Heart left ventricle (tissue), 13 donors: ENCODE results near the gene TMEM30B.

Experiments
- POLR2A ChIP-seq, 2 donors: fragments of 450-650 bp; IDR thresholded peaks; one replicate each; pipeline ENCODE4 v1.6.1; 2017; ENCODE audit warnings: antibody characterized with exemption in 2 of 2, mild to moderate bottlenecking in 2 of 2, moderate library complexity in 2 of 2
- TF ChIP-seq, protein P1 (sequence below), 12 donors: fragments of 200-600 bp; sonication (generic) in 4 of 12; IDR thresholded peaks; one replicate each; pipeline versions ENCODE4 v1.5.0 to v1.8.0; 2018 to 2022; ENCODE audit warnings: antibody characterized with exemption in 12 of 12, mild to moderate bottlenecking in 5 of 12
- donor health status: ischemic (EF 13 %, LVEDD 7.1; RV severe dilation, severe dysfunction).
- donor health status: DM: no; HTN: yes; CAD: no.
- donor health status: DM: no; HTN: no; CAD: no.
- donor health status: ischemic (EF 25% LVEDD 6.9; RV normal size, moderate dysfunction).
- donor health status: ischemic (EF 25% LVEDD 5.7; RV mildly dilated, moderate dysfunction).
- donor health status: ischemic (EF 35%, LVEDD 5.7; RV mildly dilated, moderate dysfunction).
- donor health status: nonischemic (EF 11% LVEDD 7.7; RV severe dilation, severe dysfunction).
- donor health status: DM: yes; HTN: yes; CAD: no.
- donor health status: PGD.
- donor health status: ischemic (EF 29% LVEDD 5.4; RV normal size, mild dysfunction).
- donor health status: nonischemic (EF 23%, LVEDD 6.1; RV moderate dilation, normal function).

DNA sequence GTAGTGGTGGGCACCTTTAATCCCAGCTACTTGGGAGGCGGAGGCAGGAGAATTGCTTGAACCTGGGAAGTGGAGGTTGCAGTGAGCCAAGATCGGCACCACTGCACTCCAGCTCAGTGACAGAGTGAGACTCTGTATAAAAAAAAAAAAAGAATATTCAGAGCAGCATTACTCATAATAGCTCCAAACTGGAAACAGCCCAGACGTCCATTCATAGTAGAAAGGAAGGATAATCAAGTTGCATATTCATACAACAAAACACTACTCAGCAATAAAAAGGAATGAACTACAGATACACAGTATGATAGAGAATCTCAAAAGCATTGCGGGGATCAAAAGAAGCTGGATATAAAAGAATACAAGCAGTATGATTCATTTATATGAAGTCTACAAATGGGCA lies 19.1 kb downstream of the TMEM30B start:
- TF ChIP-seq, protein P1, sequence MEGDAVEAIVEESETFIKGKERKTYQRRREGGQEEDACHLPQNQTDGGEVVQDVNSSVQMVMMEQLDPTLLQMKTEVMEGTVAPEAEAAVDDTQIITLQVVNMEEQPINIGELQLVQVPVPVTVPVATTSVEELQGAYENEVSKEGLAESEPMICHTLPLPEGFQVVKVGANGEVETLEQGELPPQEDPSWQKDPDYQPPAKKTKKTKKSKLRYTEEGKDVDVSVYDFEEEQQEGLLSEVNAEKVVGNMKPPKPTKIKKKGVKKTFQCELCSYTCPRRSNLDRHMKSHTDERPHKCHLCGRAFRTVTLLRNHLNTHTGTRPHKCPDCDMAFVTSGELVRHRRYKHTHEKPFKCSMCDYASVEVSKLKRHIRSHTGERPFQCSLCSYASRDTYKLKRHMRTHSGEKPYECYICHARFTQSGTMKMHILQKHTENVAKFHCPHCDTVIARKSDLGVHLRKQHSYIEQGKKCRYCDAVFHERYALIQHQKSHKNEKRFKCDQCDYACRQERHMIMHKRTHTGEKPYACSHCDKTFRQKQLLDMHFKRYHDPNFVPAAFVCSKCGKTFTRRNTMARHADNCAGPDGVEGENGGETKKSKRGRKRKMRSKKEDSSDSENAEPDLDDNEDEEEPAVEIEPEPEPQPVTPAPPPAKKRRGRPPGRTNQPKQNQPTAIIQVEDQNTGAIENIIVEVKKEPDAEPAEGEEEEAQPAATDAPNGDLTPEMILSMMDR (IDR thresholded peaks at IDR 0.05), result no peak
- TF ChIP-seq POLR2A (IDR thresholded peaks at IDR 0.05), result no peak
